Gastrocnemius medialis (tissue), 4 donors: ENCODE results near the gene TTC12. TPM values are rescaled to one million over a fixed set of nuclear protein-coding genes. Genes with fewer than 3 reads are reported as not detected.

Experiments
- ATAC-seq, 2 donors: fragments of 150-250 bp; one replicate each; pipeline ENCODE4 v1.9.1; 2016
- DNase-seq, 2 donors: peaks; one replicate each; pipeline ENCODE4 v3.0.0-alpha.2; 2019
- H3K27ac ChIP-seq, 4 donors: fragments of 200-600 bp; sonication (generic); 1 replicate in 1 of 4; 2 replicates in 3 of 4; pipeline ENCODE4 v1.5.1; 2016 to 2018; ENCODE audit warnings: mild to moderate bottlenecking in 2 of 4, moderate library complexity in 1 of 4
- H3K27me3 ChIP-seq, 3 donors: fragments of 200-600 bp; sonication (generic) in 2 of 3; 1 replicate in 1 of 3; 2 replicates in 2 of 3; pipeline versions ENCODE4 v1.5.1 to v1.6.0; 2016 to 2019; ENCODE audit warnings: mild to moderate bottlenecking in 1 of 3, moderate library complexity in 1 of 3
- H3K36me3 ChIP-seq, 2 donors: fragments of 200-600 bp; sonication (generic) in 1 of 2; one replicate each; pipeline ENCODE4 v1.5.1; 2017 to 2018
- H3K4me1 ChIP-seq, 2 donors: fragments of 200-600 bp; sonication (generic) in 1 of 2; one replicate each; pipeline ENCODE4 v1.5.1; 2016 to 2017; ENCODE audit warnings: mild to moderate bottlenecking in 2 of 2
- H3K4me3 ChIP-seq, 4 donors: fragments of 200-600 bp; sonication (generic) in 3 of 4; 1 replicate in 1 of 4; 2 replicates in 3 of 4; pipeline ENCODE4 v1.5.1; 2016 to 2019; ENCODE audit warnings: mild to moderate bottlenecking in 2 of 4
- H3K9me3 ChIP-seq, 3 donors: fragments of 200-600 bp; sonication (generic) in 2 of 3; 1 replicate in 1 of 3; 2 replicates in 2 of 3; pipeline ENCODE4 v1.5.1; 2016 to 2019
- CTCF ChIP-seq, 5 experiments: fragments of 450-650 bp in 3 of 5; fragments of 200-600 bp in 2 of 5; sonication (generic) in 2 of 5; IDR thresholded peaks in 4 of 5; conservative IDR thresholded peaks in 1 of 5; 1 replicate in 4 of 5; 2 replicates in 1 of 5; pipeline ENCODE4 v1.5.1; 2016 to 2019; ENCODE audit warnings: antibody characterized with exemption in 5 of 5, mild to moderate bottlenecking in 3 of 5, moderate library complexity in 3 of 5
- POLR2A ChIP-seq, 2 donors: fragments of 450-650 bp; IDR thresholded peaks; one replicate each; pipeline ENCODE4 v1.6.1; 2017; ENCODE audit warnings: antibody characterized with exemption in 2 of 2, mild to moderate bottlenecking in 2 of 2, moderate library complexity in 2 of 2
- in situ Hi-C, 4 donors: fragments of 200-750 bp; cut with MboI; loops; one replicate each; pipeline versions ENCODE4 v1.15.0 to v1.8.0; 2017; ENCODE audit warnings: low sequenced_read_pairs in 4 of 4
- intact Hi-C: fragments of 100-400 bp; cut with DNase I; formaldehyde crosslinking; loops from one replicate; pipeline ENCODE4 v1.15.1; 2023; ENCODE audit warnings: low total_unique reads
- total RNA-seq, 4 donors: library from RNA; depleted of rRNA; stranded (reverse); fragments of >200 nt; gene quantifications; one replicate each; pipeline versions ENCODE4 v1.1.0 to v1.2.3, GENCODE V29; 2016

Gene TTC12
- total RNA-seq, 4 donors from 2014 or later = 3.5 to 22.5 (median 5.2) TPM

- Histone ChIP-seq H3K4me1 (no peaks in the 10 kb centered on the region), H3K27ac (no peak overlapping the region), H3K9me3 (no peaks in the 10 kb centered on the region), H3K27me3 (no peaks in the 10 kb centered on the region), H3K4me3 (no peak overlapping the region), H3K36me3 (no peaks in the 10 kb centered on the region)
- ATAC-seq (no peak), DNase-seq (no peak)
- in situ Hi-C loops (loop anchor here in 3 of 4 donors (25.0 kb wide), 4 partner anchors 89 to 1064 kb away; no protein-coding TSS in a partner anchor), intact Hi-C loops (no loop called here)
- TF ChIP-seq CTCF (IDR thresholded peaks at IDR 0.05 in 4 of 5, conservative IDR thresholded peaks at IDR 0.05 in 1 of 5) (no peak), POLR2A (IDR thresholded peaks at IDR 0.05) (no peak)
Observed at GRCh38 chr11:113276466-113276865, 37.9 kb upstream of the TTC12 start.

GRCh38 chr11:113277907-113278306, 36.5 kb upstream of the TTC12 start:
- Histone ChIP-seq H3K4me3 (no peak overlapping the region), H3K4me1 (no peaks in the 10 kb centered on the region), H3K27me3 (no peaks in the 10 kb centered on the region), H3K36me3 (no peaks in the 10 kb centered on the region), H3K27ac (no peak overlapping the region), H3K9me3 (no peaks in the 10 kb centered on the region)
- intact Hi-C loops = no loop called here
- in situ Hi-C loops = loop anchor here in 3 of 4 donors (25.0 kb wide), 4 partner anchors 91 to 1066 kb away; no protein-coding TSS in a partner anchor
- DNase-seq (no peak), ATAC-seq (no peak)
- no peak for TF ChIP-seq CTCF (IDR thresholded peaks at IDR 0.05 in 4 of 5, conservative IDR thresholded peaks at IDR 0.05 in 1 of 5)
- TF ChIP-seq POLR2A (IDR thresholded peaks at IDR 0.05) = no peak

GRCh38 chr11:113278481-113278880, 35.9 kb upstream of the TTC12 start:
- no peak for TF ChIP-seq CTCF (IDR thresholded peaks at IDR 0.05 in 4 of 5, conservative IDR thresholded peaks at IDR 0.05 in 1 of 5)
- no peak for TF ChIP-seq POLR2A (IDR thresholded peaks at IDR 0.05)
- in situ Hi-C loops = loop anchor here in 3 of 4 donors (25.0 kb wide), 4 partner anchors 91 to 1066 kb away; no protein-coding TSS in a partner anchor
- Histone ChIP-seq H3K4me1 (no peaks in the 10 kb centered on the region), H3K27me3 (no peaks in the 10 kb centered on the region), H3K36me3 (no peaks in the 10 kb centered on the region), H3K4me3 (no peak overlapping the region), H3K27ac (no peak overlapping the region), H3K9me3 (no peaks in the 10 kb centered on the region)
- DNase-seq = no peak
- ATAC-seq = no peak
- intact Hi-C loops = no loop called here

GRCh38 chr11:113278925-113279324, 35.5 kb upstream of the TTC12 start:
- intact Hi-C loops = no loop called here
- H3K27ac ChIP-seq = no peak overlapping the region
- no peak overlapping the region for H3K4me3 ChIP-seq
- H3K36me3 ChIP-seq = no peaks in the 10 kb centered on the region
- no peak for ATAC-seq
- peaks cover 0 to 3% (median 0%) of the 10 kb centered on the region in 3 donors for H3K27me3 ChIP-seq
- no peaks in the 10 kb centered on the region for H3K4me1 ChIP-seq
- in situ Hi-C loops = loop anchor here in 3 of 4 donors (25.0 kb wide), 4 partner anchors 92 to 1067 kb away; no protein-coding TSS in a partner anchor
- TF ChIP-seq POLR2A (IDR thresholded peaks at IDR 0.05) (no peak), CTCF (IDR thresholded peaks at IDR 0.05 in 4 of 5, conservative IDR thresholded peaks at IDR 0.05 in 1 of 5) (no peak)
- H3K9me3 ChIP-seq = no peaks in the 10 kb centered on the region
- no peak for DNase-seq

- in situ Hi-C loops (loop anchor here in 3 of 4 donors (25.0 kb wide), 4 partner anchors 92 to 1067 kb away; no protein-coding TSS in a partner anchor), intact Hi-C loops (no loop called here)
- DNase-seq (no peak), ATAC-seq (no peak)
- Histone ChIP-seq H3K4me1 (no peaks in the 10 kb centered on the region), H3K4me3 (no peak overlapping the region), H3K36me3 (no peaks in the 10 kb centered on the region), H3K27ac (no peak overlapping the region), H3K27me3 (peaks cover 0 to 3% (median 0%) of the 10 kb centered on the region in 3 donors), H3K9me3 (no peaks in the 10 kb centered on the region)
- no peak for TF ChIP-seq POLR2A (IDR thresholded peaks at IDR 0.05)
- TF ChIP-seq CTCF (IDR thresholded peaks at IDR 0.05 in 4 of 5, conservative IDR thresholded peaks at IDR 0.05 in 1 of 5) = no peak
Observed at GRCh38 chr11:113279591-113279990, 34.8 kb upstream of the TTC12 start.
